Measurements from ENCODE around the gene PDE5A.

DNA sequence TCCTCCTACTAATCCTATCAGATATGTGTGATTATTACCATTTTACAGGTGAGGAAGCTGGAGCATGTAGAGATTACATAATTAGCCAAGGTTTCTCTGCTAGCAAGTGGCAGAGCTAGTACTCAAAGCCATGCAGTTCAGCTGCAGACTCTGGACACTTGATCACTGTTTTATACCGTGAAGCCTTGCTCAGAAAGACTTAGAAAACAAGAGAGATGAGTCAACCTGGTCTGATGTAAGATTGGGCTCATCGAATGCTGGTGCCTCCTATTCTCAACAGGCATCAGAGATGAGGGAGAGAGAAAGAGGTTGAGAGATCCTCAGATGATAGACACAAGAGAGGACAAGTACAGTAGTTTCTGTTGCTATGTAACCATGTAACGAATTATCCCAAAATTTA lies 19.0 kb upstream of the PDE5A start:
- TF ChIP-seq CTCF (IDR thresholded peaks at IDR 0.05; ENCODE audit: poor library complexity, severe bottlenecking) (no peak), POLR2AphosphoS5 (IDR thresholded peaks at IDR 0.05) (no peak), EZH2 (IDR thresholded peaks at IDR 0.05; ENCODE audit: borderline replicate concordance, insufficient read depth, low read length, poor library complexity, severe bottlenecking) (no peak), EP300 (conservative IDR thresholded peaks at IDR 0.05; ENCODE audit: poor library complexity, severe bottlenecking) (no peak), TAF1 (IDR thresholded peaks at IDR 0.05; ENCODE audit: low read depth) (no peak), SMC3 (conservative IDR thresholded peaks at IDR 0.05; ENCODE audit: poor library complexity) (no peak), RAD21 (conservative IDR thresholded peaks at IDR 0.05) (no peak)
